OCI-LY3 (cell line): Measurements from ENCODE around the gene SPINT4.

Experiments used
- CTCF ChIP-seq: fragments of 200-600, 300-600 bp; sonication (generic); IDR thresholded peaks from 2 replicates; pipeline ENCODE4 v1.5.1; 2014; ENCODE audit warnings: antibody characterized with exemption, low read length, low read depth
- EZH2phosphoT487 ChIP-seq: fragments of 200-600 bp; shearing (Covaris generic); IDR thresholded peaks from 2 replicates; pipeline ENCODE4 v1.6.1; 2018; ENCODE audit warnings: antibody characterized with exemption, mixed run types, low read depth

GRCh38 chr20:45774945-45775344 is 52.8 kb downstream of the SPINT4 start:
- TF ChIP-seq CTCF: no peak
- no peak for TF ChIP-seq EZH2phosphoT487
